ENCODE measurements around the gene PARD3.

Gene PARD3

GRCh38 chr10:34537629-34538231 lies 277.4 kb downstream of the PARD3 start:
- DNase-seq (ENCODE audit: low spot score): no peak

DNA sequence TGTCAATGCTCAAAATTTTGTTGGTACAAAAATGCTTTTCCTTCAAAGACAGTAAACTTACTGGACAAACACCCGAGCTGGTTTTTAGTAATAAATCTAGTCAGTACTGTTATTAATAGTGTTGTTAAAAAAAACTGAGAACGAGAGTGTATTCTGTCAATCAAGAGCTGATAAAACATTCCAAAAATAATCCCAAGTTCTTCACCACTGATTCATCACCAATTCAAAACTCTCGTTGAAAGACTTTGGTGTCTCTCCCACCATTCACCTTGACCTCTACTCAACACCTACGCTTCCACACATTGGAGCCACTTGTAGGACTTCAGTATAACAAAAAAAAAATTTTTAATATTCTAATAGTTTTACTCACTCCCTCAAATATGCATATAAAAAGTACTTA lies 279.2 kb downstream of the PARD3 start:
- no peak for DNase-seq (ENCODE audit: low spot score)

DNA sequence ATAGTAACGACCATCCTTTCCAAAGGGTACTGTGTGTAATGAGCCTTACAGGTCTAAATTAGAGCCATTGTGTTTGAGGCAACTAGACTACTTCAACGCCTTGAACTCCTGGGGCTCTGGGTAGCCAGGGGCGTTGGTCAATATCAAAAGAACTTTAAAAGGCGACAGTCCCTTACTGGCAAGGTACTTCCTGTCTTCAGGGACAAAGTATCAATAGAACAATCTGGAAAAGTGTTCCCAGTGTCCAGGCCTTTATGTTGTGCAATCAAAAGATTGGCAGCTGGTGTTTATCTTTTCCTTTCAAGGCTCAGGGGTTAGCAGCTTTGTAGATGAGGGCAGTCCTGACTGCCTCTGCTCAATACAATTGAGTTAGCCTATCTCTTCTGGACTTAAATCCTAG lies 284.3 kb downstream of the PARD3 start:
- no peak for DNase-seq (ENCODE audit: low spot score)

DNA sequence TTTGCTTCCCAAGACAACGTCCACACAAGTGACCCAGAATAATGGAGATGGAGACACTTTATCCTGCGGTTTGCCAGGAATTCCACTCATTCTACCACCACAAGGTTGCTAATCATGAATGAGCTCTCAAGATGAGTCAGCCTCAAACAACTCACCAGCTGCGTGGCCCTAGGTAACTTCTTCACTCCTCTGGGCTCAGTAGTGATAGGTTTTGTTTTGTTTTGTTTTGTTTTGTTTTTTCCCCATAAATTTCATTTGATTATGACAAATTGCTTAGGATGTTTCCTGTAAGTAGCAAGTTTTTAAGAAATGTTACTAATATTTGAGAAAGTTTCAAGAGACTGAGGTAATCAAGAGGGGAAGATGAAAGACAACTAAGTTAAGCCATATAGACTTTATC lies 286.8 kb downstream of the PARD3 start:
- DNase-seq (ENCODE audit: low spot score): peak; percentile 69

- DNase-seq (ENCODE audit: low spot score): peak; percentile 74
These were observed 288.1 kb downstream of the PARD3 start for GRCh38 chr10:34526758-34527730.

DNA sequence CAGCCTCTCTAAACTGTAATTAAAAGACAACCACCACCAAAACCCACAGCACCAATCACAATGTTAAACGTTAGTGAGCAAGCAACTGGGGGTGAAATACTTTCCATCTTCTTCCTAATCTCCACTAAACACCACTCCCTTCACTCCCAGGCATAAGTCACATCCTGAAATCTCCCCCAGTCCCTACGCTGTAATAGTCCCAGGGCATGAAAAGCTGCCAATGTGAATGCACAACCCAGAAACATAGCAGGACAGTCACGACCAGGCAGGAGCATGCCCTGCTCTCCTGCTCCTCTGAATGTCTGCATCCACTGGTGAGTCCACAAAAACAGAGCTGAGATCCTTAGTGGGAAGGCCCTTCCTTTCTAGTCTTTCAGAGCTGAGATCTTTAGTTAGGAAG lies 288.9 kb downstream of the PARD3 start:
- DNase-seq (ENCODE audit: low spot score): peak; percentile 22

DNA sequence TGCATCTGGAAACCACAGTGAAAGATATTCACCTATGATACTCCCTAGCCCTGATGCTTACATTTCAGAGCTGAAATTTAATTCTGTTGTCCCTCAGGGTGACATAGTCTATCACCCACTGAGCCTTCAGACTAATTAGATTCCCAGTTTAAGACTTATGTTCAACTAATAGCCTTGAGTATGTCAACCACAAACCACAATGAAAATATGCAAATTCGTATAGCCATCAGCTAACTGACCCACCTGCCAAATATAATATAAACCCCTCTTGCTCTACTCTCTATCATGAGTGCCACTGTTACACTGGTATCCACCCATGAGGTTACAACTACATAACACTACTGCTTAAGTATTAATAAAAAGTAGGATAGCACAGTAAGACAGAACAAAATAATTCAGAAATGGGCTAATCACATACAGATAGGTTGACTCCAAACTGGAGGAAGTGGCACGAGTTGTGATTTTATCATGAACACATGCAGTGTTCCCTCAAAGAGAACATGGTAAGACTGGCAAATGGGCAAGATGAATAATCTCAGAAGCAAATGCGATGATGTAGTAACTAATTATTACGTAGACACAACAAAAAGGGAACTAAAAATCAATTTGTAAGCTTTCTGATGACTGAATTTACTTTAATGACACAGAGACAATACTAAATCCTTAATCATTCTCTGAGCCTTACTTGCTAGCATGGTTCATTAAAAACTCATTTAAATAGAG lies 290.6 kb downstream of the PARD3 start:
- no peak for DNase-seq (ENCODE audit: low spot score)

DNA sequence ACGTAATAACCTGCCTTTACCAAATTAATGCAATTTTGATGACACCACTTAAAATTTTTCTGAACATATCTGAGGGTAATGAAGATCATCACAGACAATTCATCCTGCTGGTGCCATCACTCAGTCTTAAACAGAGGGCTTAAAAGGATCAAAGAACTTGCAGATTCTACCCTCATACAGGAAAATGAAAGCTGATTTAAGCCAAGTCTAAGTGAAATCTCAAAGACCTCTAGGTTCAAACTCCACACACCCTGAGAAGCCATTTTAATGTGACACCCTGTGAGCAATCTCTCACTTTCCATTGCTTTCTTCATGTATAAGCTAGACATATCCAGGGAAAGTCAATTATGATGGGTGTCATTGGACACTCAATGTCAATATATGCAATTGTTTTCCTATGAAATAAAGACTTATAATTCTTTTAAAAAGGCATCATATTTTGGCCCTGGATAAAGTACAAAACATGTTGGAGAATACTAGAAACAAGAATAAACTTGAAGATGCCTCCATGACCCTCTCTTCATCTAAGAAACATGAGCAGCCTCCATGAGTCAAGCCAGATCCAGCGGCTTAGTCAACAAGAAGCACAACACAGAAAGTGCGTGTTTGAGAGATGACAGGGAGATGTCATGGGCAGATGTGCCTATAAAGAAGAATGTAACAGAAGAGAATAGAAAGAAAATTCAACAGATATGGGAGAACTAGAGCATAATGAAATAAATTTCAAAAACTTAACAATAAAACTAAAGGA lies 291.9 kb downstream of the PARD3 start:
- no peak for DNase-seq (ENCODE audit: low spot score)

DNA sequence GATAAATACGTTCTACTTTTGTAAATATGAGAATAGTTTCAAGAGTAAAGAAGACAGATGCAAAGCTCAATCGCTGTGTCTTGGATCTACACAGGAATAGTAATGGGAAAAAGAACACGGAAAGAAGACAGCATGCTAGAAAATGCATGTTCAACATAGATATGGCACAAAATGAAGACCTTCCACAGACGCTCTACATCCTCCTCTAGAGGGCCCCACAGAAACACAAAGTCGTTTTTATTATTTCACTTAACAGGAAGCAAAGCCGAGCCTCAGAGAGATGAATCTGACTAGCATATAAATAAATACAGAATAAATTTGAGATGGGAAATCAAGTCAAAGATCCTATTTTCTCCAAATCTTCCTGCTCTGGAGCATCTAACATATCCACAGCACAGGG lies 292.6 kb downstream of the PARD3 start:
- DNase-seq (ENCODE audit: low spot score): peak; percentile 18

GRCh38 chr10:34520510-34520909 lies 294.6 kb downstream of the PARD3 start:
- DNase-seq (ENCODE audit: low spot score): no peak

GRCh38 chr10:34520084-34520483 lies 295.0 kb downstream of the PARD3 start:
- peak; percentile 25 for DNase-seq (ENCODE audit: low spot score)

DNA sequence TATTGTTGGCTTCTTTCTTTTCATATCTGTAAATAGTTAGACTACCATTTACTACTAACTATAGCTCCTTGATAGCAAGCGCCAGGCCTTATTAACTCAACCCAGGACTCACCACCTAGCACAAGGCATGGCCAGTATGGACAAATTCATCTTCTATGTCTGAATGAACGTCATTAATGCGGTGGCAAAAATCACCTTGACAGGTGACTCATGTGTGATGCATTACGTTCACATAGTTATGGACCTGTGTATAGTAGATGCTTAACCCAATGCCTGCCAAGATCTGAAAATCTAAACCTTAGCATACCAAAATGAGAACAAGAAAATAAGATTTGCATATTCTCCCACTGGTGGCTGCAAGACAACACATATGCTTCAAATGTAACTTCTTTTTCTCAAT lies 300.8 kb downstream of the PARD3 start:
- DNase-seq (ENCODE audit: low spot score): no peak

GRCh38 chr10:34513636-34514035 lies 301.5 kb downstream of the PARD3 start:
- no peak for DNase-seq (ENCODE audit: low spot score)

DNA sequence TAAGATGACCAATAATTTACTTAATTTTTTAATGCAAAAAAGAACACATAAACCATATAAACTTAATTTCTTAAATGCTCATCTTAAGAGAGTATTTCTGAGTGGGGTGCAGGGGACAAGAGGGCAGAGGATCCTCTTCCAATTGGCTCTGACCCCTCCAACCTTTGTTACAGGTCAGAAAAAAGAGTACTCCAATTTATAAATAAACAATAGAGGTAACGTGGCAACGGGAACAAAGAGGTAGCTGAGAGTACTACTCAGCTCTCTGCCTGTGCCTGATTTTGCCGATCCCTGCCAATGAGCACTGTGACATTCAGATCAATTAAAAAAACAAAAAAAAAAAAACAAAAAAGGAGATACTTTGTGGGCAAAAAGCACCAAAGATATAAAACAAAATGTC lies 307.9 kb downstream of the PARD3 start:
- no peak for DNase-seq (ENCODE audit: low spot score)

- no peak for DNase-seq (ENCODE audit: low spot score)
These were observed 308.3 kb downstream of the PARD3 start for GRCh38 chr10:34506786-34507185.

DNA sequence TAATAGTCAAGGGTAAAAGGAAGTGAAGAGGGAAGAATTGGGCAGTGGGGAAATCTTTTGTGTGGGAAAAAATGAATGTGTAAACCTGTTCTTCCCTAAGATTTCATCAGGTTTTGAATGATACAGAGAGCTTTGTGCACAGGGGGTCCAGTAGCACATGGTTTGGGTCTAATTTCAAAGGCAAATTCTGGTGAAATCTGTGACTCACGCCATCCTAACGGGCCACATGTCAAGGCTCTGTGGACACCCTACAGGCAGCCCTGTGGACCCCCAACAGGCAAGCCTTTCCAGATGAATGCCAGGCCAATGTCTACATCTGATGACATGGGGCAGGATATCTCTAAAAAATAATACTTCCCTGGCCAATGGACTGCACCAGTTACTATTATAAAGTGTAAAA lies 309.8 kb downstream of the PARD3 start:
- no peak for DNase-seq (ENCODE audit: low spot score)

GRCh38 chr10:34504534-34504933 lies 310.6 kb downstream of the PARD3 start:
- DNase-seq (ENCODE audit: low spot score): no peak

GRCh38 chr10:34503704-34504103 lies 311.4 kb downstream of the PARD3 start:
- no peak for DNase-seq (ENCODE audit: low spot score)

- no peak for DNase-seq (ENCODE audit: low spot score)
These were observed 315.4 kb downstream of the PARD3 start for GRCh38 chr10:34499612-34500279.

GRCh38 chr10:34498821-34499220 lies 316.3 kb downstream of the PARD3 start:
- DNase-seq (ENCODE audit: low spot score): no peak

- DNase-seq (ENCODE audit: low spot score): no peak
These were observed 319.2 kb downstream of the PARD3 start for GRCh38 chr10:34495938-34496337.

DNA sequence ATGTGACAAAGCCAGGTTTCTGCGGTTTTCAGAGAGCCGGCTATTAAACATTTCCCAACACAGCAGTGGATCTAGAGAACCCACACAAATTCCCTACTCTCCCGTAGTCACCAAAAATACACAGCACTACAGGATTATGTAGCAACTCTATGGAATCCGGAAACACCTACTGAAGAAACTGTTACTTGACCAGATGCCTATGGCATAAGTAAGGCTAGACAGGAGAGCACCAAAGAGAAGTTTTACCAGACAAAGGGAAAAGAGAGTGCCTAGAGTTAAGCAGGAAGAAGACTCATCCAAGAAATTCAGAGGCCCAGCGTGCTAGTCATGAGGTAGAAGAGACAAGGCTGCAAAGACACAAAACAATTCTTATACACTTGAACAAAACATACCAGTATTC lies 321.1 kb downstream of the PARD3 start:
- no peak for DNase-seq (ENCODE audit: low spot score)
